Inflammatory macrophage (primary cell): ENCODE data around the gene ACTN4.

Experiments
- DNase-seq, 2 donors: peaks; one replicate each; pipeline ENCODE4 v3.0.0-alpha.2; 2020 to 2022

Gene ACTN4

DNA sequence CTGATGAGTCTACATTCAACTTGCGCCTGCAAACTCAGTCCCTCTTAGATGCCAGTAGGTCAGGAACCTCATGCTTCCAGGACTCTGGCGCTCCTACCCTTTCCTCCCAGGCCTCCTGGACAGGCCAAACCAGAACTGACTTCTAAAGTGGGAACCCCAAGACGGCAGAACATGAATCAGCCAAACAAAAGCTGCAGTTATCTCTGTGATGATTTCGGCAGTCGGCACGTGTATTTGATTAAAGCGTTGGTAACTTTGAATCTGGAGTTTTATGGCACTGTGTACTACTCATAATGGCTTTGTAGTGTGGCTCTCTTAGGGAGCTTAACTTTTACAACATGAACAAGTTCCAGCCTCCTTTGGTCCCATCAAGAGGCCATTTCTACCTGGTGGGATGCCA, 13.7 kb downstream of the ACTN4 start:
- no peak for DNase-seq

- no peak for DNase-seq
These were observed 14.5 kb downstream of the ACTN4 start for GRCh38 chr19:38661996-38662395.

- DNase-seq: peak in 1 of 2 donors; percentile 11
These were observed 15.2 kb downstream of the ACTN4 start for GRCh38 chr19:38662537-38663155.

DNA sequence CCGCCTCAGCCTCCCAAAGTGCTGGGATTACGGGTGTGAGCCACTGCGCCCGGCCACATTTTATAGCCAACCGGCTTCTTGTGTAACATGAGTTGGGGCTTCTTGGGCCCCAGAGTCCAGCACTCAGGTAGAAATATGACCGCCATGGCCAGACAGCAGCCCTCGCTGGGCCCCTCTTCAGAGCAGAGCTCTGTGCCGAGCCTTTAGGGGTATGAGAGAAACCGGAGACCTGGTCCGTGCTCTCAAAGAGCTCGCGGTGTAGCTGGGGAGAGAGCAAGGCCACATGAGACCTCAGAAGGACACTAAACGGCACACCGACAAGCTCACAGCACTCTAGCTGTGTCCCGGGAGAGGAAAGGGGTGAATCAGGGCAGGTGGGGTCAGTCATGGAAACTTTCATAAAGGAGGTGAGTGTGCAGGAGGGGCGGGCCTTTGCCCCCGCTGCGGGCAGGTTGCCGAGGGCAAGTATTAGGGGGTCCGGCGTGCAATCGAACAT, 15.8 kb downstream of the ACTN4 start:
- no peak for DNase-seq

DNA sequence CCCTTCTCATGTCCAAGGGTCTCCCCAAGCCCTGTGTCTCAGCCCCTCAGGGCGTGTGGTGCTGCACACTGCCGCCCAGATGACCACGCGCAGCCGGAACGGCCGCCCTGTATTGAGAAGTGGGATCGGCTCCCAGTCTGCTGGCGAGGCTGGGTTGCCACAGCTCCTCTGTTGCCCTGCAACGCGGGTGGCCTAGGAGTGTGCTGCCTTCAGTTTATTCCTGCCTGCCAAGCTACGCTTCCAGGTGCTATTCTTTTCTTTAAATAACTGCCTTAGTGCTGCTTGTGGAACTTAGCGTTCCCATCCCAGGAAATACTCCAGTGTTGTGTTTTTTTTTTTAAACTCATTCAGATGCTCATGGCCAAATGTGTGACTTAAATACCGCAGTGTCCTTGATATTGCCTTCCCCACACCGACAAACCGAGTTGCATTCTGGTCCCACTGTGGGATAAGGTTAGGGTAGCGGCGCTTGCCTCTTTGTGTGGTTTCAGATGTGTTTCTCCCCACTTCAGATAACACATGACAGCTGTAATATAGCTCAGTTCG, 16.6 kb downstream of the ACTN4 start:
- no peak for DNase-seq

GRCh38 chr19:38664503-38665211, 17.2 kb downstream of the ACTN4 start:
- DNase-seq: peak; percentile 30 to 41

- no peak for DNase-seq
These were observed 17.9 kb downstream of the ACTN4 start for GRCh38 chr19:38665219-38665931.

DNA sequence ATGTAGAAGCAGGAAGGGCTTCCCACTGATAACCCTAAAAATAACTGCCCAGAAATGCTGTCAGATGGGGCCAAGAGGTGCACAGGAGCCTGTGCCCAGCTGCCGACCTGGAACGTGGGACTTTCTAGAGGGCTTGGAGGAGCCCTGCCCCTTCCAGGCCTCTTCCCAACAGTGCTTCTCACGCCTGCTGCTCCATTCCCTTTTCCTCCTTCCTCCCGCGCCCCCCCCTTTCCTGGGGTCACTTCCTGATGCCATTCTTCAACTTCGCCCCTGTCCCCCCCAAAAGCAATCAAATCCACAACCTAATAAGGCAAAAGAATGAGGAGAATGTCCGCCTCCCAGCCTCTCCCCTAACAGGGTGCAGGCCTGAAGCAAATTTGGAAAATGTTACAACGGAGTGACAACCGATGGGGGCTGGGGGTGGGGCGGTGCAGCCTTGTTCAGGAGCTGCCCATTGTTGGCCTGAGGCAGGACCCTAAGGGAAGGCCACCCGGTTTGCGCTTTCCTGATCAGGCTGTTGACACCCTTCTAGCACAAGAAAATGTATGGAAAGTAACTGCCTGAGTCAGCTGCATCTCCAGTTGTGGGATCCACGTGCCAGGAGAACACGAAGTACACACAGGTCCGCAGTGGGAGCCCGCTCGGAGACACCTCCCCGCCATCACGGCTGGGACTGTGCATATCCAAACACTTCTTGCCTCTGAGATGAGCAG, 18.7 kb downstream of the ACTN4 start:
- DNase-seq: no peak

- no peak for DNase-seq
These were observed 19.4 kb downstream of the ACTN4 start for GRCh38 chr19:38666663-38667511.

DNA sequence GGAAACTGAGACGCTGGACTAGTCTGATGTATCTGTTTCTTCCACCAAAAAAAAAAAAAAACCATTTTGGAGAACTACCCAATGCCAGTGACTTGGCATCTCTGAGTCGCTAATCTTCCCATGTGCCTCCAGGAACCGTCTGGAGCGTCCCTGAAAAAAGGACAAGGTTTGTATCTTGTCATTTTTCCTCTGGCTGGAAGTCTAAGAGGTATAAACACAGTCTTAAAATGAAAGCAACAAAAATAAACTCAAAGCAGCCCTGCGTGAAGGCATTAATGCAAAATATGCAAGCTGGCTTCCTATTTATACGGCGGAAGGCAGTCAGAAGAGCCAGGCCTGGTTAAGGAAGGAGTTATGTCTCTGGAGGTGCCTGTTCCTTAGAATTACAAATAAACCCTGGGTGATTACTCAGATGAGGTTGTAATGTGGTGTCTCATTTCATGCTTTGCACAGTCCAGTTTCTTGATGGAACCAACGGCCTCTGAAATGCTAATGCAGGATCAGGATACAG, 20.3 kb downstream of the ACTN4 start:
- peak; percentile 56 to 57 for DNase-seq

DNA sequence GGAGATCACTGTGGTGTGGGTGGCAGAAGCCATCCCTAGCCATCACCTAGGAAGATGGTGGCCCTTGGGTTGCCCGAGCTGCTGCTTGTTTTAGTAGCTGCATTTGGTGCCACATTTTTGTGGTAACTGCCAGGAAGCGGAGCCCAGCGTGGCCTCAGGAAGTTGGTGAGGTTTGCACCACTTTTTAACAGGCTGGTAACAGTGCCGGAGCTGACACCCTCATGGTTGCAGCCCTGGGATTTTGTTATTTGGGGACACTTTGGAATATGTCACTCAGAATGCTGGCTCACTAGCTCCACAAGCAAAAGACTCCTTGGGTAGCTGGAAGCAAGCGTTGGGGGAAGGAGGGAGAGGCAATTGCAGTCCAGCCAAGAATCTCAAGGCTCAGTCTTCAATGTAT, 22.1 kb downstream of the ACTN4 start:
- DNase-seq: no peak

- no peak for DNase-seq
These were observed 23.5 kb downstream of the ACTN4 start for GRCh38 chr19:38670921-38671398.

DNA sequence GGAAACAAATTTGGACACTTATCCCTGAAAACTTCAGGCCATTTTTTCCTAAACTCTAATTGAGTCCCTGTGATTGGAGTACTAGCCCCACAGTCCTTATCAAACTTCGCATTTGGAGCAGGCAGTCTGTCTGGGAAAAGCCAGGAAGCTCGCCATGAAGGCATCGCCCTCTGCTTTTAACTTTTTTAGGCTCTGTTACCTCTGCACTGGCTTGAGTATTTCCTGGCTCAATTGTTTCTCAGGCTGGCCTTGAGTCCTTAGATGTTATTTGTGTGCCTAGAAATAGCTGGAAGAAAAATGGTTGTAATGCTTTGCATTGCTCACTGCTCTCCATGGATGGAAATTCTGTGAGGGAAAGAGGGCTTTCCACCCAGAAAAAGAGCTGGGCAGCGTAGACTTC, 24.2 kb downstream of the ACTN4 start:
- DNase-seq: no peak

GRCh38 chr19:38673030-38673429, 25.6 kb downstream of the ACTN4 start:
- DNase-seq: no peak

DNA sequence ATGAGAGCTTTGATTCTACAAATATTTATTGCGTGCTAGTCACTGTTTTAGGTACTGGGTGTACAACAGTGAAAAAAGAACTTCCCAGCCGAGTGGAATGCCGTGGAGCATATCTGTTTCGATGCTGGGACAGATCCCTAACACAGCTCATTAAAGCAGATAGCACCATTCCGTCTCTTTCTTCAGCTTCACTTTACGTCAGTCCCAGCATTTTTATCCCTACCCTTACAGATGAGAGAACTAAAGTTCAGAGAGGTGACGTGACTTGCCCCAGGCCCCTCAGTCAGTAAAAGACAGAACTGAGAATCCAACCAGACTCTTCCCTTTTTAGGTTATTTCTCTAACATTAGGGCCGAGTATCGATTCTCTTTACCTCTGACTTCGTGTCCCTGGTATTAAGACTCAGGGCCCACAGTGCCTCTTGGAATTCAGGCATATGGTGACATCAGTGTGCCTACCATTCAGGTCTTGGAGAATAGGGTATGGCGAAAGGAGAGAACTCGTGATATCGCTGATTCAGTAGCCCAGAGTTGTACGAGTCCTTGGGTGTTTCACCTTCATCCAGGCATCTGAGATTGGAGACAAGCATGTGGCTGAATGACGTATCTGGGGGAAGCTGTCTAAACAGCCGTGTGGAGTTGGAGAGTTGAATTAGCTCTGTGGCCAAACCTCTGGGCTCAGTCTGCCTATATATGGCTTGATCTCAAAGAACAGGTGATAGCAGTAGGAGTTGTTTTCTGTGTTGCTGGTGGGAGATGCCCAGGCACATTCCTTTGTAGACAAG, 27.1 kb downstream of the ACTN4 start:
- peak; percentile 38 to 40 for DNase-seq

GRCh38 chr19:38675611-38676010, 28.2 kb downstream of the ACTN4 start:
- DNase-seq: no peak

- DNase-seq: no peak
These were observed 28.8 kb downstream of the ACTN4 start for GRCh38 chr19:38676023-38676877.

- DNase-seq: no peak
These were observed 29.6 kb downstream of the ACTN4 start for GRCh38 chr19:38676878-38677646.
